ENCODE results near the gene AMFR.
"Not testable (repeated sequence)": the region's sequence is repeated elsewhere in the genome, so short reads cannot be mapped to it uniquely, and the experiment has no call there.

The AMFR gene

GRCh38 chr16:56399486-56399885, 25.9 kb downstream of the AMFR start:
- 76 to 89% methylated on average over 2 of the region's 2 CpGs for WGBS, 2 experiments
- H3K27ac ChIP-seq (ENCODE audit: insufficient read depth, low read depth, low read length, poor library complexity, severe bottlenecking) = no peak overlapping the region

GRCh38 chr16:56399047-56399446, 26.3 kb downstream of the AMFR start:
- 97 to 100% methylated on average over 1 of the region's 2 CpGs for WGBS, 2 experiments
- Histone ChIP-seq H3K4me1 (ENCODE audit: control insufficient read depth, insufficient read depth, low read length) (no peaks in the 10 kb centered on the region), H3K4me3 (ENCODE audit: insufficient read depth, low read depth, low read length) (no peak overlapping the region), H3K27me3 (ENCODE audit: control insufficient read depth, insufficient read depth, low read length, poor library complexity, severe bottlenecking) (no peaks in the 10 kb centered on the region), H3K36me3 (ENCODE audit: control insufficient read depth, insufficient read depth, low read length) (peaks cover 2% of the 10 kb centered on the region), H3K9me3 (ENCODE audit: control insufficient read depth, low read length) (no peaks in the 10 kb centered on the region), H3K27ac (ENCODE audit: insufficient read depth, low read depth, low read length, poor library complexity, severe bottlenecking) (no peak overlapping the region)

More at GRCh38 chr16:56399486-56399885, 25.9 kb downstream of the AMFR start:
- Histone ChIP-seq H3K4me1 (ENCODE audit: control insufficient read depth, insufficient read depth, low read length) (no peaks in the 10 kb centered on the region), H3K4me3 (ENCODE audit: insufficient read depth, low read depth, low read length) (no peak overlapping the region), H3K27me3 (ENCODE audit: control insufficient read depth, insufficient read depth, low read length, poor library complexity, severe bottlenecking) (no peaks in the 10 kb centered on the region), H3K9me3 (ENCODE audit: control insufficient read depth, low read length) (no peaks in the 10 kb centered on the region), H3K36me3 (ENCODE audit: control insufficient read depth, insufficient read depth, low read length) (peaks cover 2% of the 10 kb centered on the region)

GRCh38 chr16:56396724-56397123, 28.6 kb downstream of the AMFR start:
- not testable (repeated sequence) for H3K9me3 ChIP-seq (ENCODE audit: control insufficient read depth, low read length); H3K27me3 ChIP-seq (ENCODE audit: control insufficient read depth, insufficient read depth, low read length, poor library complexity, severe bottlenecking); H3K4me1 ChIP-seq (ENCODE audit: control insufficient read depth, insufficient read depth, low read length); H3K27ac ChIP-seq (ENCODE audit: insufficient read depth, low read depth, low read length, poor library complexity, severe bottlenecking); H3K4me3 ChIP-seq (ENCODE audit: insufficient read depth, low read depth, low read length); H3K36me3 ChIP-seq (ENCODE audit: control insufficient read depth, insufficient read depth, low read length)
- WGBS, 2 experiments = 79 to 84% methylated on average over 2 to 3 of the region's 3 CpGs

GRCh38 chr16:56389554-56389953, 35.8 kb downstream of the AMFR start:
- WGBS, 2 experiments = 92 to 94% methylated on average over 3 of the region's 3 CpGs
- Histone ChIP-seq H3K4me3 (ENCODE audit: insufficient read depth, low read depth, low read length) (no peak overlapping the region), H3K9me3 (ENCODE audit: control insufficient read depth, low read length) (no peaks in the 10 kb centered on the region), H3K4me1 (ENCODE audit: control insufficient read depth, insufficient read depth, low read length) (no peaks in the 10 kb centered on the region), H3K27ac (ENCODE audit: insufficient read depth, low read depth, low read length, poor library complexity, severe bottlenecking) (no peak overlapping the region), H3K36me3 (ENCODE audit: control insufficient read depth, insufficient read depth, low read length) (peaks cover 5% of the 10 kb centered on the region), H3K27me3 (ENCODE audit: control insufficient read depth, insufficient read depth, low read length, poor library complexity, severe bottlenecking) (no peaks in the 10 kb centered on the region)

- Histone ChIP-seq H3K4me1 (ENCODE audit: control insufficient read depth, insufficient read depth, low read length) (no peaks in the 10 kb centered on the region), H3K27me3 (ENCODE audit: control insufficient read depth, insufficient read depth, low read length, poor library complexity, severe bottlenecking) (no peaks in the 10 kb centered on the region), H3K27ac (ENCODE audit: insufficient read depth, low read depth, low read length, poor library complexity, severe bottlenecking) (no peak overlapping the region), H3K9me3 (ENCODE audit: control insufficient read depth, low read length) (no peaks in the 10 kb centered on the region), H3K4me3 (ENCODE audit: insufficient read depth, low read depth, low read length) (no peak overlapping the region), H3K36me3 (ENCODE audit: control insufficient read depth, insufficient read depth, low read length) (peaks cover 5% of the 10 kb centered on the region)
These were observed 37.1 kb downstream of the AMFR start for GRCh38 chr16:56388209-56388608.

GRCh38 chr16:56387396-56387795, 37.9 kb downstream of the AMFR start:
- 93 to 96% methylated on average over 3 of the region's 3 CpGs for WGBS, 2 experiments
- no peaks in the 10 kb centered on the region for H3K27me3 ChIP-seq (ENCODE audit: control insufficient read depth, insufficient read depth, low read length, poor library complexity, severe bottlenecking)
- no peak overlapping the region for H3K4me3 ChIP-seq (ENCODE audit: insufficient read depth, low read depth, low read length)
- H3K27ac ChIP-seq (ENCODE audit: insufficient read depth, low read depth, low read length, poor library complexity, severe bottlenecking) = no peak overlapping the region
- H3K9me3 ChIP-seq (ENCODE audit: control insufficient read depth, low read length) = no peaks in the 10 kb centered on the region
- no peaks in the 10 kb centered on the region for H3K4me1 ChIP-seq (ENCODE audit: control insufficient read depth, insufficient read depth, low read length)
- peaks cover 8% of the 10 kb centered on the region for H3K36me3 ChIP-seq (ENCODE audit: control insufficient read depth, insufficient read depth, low read length)

- Histone ChIP-seq H3K27ac (ENCODE audit: insufficient read depth, low read depth, low read length, poor library complexity, severe bottlenecking) (no peak overlapping the region), H3K9me3 (ENCODE audit: control insufficient read depth, low read length) (no peaks in the 10 kb centered on the region), H3K27me3 (ENCODE audit: control insufficient read depth, insufficient read depth, low read length, poor library complexity, severe bottlenecking) (no peaks in the 10 kb centered on the region), H3K4me1 (ENCODE audit: control insufficient read depth, insufficient read depth, low read length) (no peaks in the 10 kb centered on the region), H3K36me3 (ENCODE audit: control insufficient read depth, insufficient read depth, low read length) (peaks cover 22% of the 10 kb centered on the region), H3K4me3 (ENCODE audit: insufficient read depth, low read depth, low read length) (no peak overlapping the region)
- 89 to 90% methylated on average over 4 of the region's 4 CpGs for WGBS, 2 experiments
These were observed 41.1 kb downstream of the AMFR start for GRCh38 chr16:56384074-56384721.

GRCh38 chr16:56382901-56383355, 42.4 kb downstream of the AMFR start:
- Histone ChIP-seq H3K4me3 (ENCODE audit: insufficient read depth, low read depth, low read length) (no peak overlapping the region), H3K4me1 (ENCODE audit: control insufficient read depth, insufficient read depth, low read length) (no peaks in the 10 kb centered on the region), H3K36me3 (ENCODE audit: control insufficient read depth, insufficient read depth, low read length) (peaks cover 27% of the 10 kb centered on the region), H3K27me3 (ENCODE audit: control insufficient read depth, insufficient read depth, low read length, poor library complexity, severe bottlenecking) (no peaks in the 10 kb centered on the region), H3K27ac (ENCODE audit: insufficient read depth, low read depth, low read length, poor library complexity, severe bottlenecking) (no peak overlapping the region), H3K9me3 (ENCODE audit: control insufficient read depth, low read length) (no peaks in the 10 kb centered on the region)
- WGBS, 2 experiments = 86 to 88% methylated on average over 4 to 5 of the region's 5 CpGs

- Histone ChIP-seq H3K4me3 (ENCODE audit: insufficient read depth, low read depth, low read length) (no peak overlapping the region), H3K27ac (ENCODE audit: insufficient read depth, low read depth, low read length, poor library complexity, severe bottlenecking) (no peak overlapping the region), H3K9me3 (ENCODE audit: control insufficient read depth, low read length) (no peaks in the 10 kb centered on the region), H3K27me3 (ENCODE audit: control insufficient read depth, insufficient read depth, low read length, poor library complexity, severe bottlenecking) (no peaks in the 10 kb centered on the region), H3K4me1 (ENCODE audit: control insufficient read depth, insufficient read depth, low read length) (no peaks in the 10 kb centered on the region), H3K36me3 (ENCODE audit: control insufficient read depth, insufficient read depth, low read length) (peaks cover 27% of the 10 kb centered on the region)
- 87 to 100% methylated on average over 1 to 2 of the region's 4 CpGs for WGBS, 2 experiments
These were observed 42.9 kb downstream of the AMFR start for GRCh38 chr16:56382459-56382858.

GRCh38 chr16:56380778-56381485, 44.4 kb downstream of the AMFR start:
- 94 to 100% methylated on average over 2 to 3 of the region's 3 CpGs for WGBS, 2 experiments
- H3K27me3 ChIP-seq (ENCODE audit: control insufficient read depth, insufficient read depth, low read length, poor library complexity, severe bottlenecking); H3K9me3 ChIP-seq (ENCODE audit: control insufficient read depth, low read length); H3K4me1 ChIP-seq (ENCODE audit: control insufficient read depth, insufficient read depth, low read length); H3K27ac ChIP-seq (ENCODE audit: insufficient read depth, low read depth, low read length, poor library complexity, severe bottlenecking); H3K4me3 ChIP-seq (ENCODE audit: insufficient read depth, low read depth, low read length): not testable (repeated sequence)
- H3K36me3 ChIP-seq (ENCODE audit: control insufficient read depth, insufficient read depth, low read length) = peaks cover 27% of the 10 kb centered on the region

All from ectodermal cell (in vitro differentiated cells).